Left renal cortex interstitium (tissue), 4 donors: Measurements from ENCODE around the gene KRTAP10-11. TPM values are rescaled to one million over a fixed set of nuclear protein-coding genes. Genes with fewer than 3 reads are reported as not detected.
"Not testable (repeated sequence)": the region's sequence is repeated elsewhere in the genome, so short reads cannot be mapped to it uniquely, and the experiment has no call there.

Experiments used
- DNase-seq, 4 donors: peaks; one replicate each; pipeline ENCODE4 v3.0.0-alpha.2; 2013; ENCODE audit warnings: low read depth in 4 of 4, low spot score in 2 of 4, missing footprints in 1 of 4
- polyA plus RNA-seq, 4 donors: library from polyadenylated mRNA; unstranded; fragments of 120-200 nt; gene quantifications; one replicate each; pipeline ENCODE4 v1.2.1, GENCODE V29; 2013; ENCODE audit not compliant: insufficient read length in 4 of 4

Gene KRTAP10-11
- polyA plus RNA-seq, 4 donors: not detected

- no peak for DNase-seq
These were observed 12.8 kb downstream of the KRTAP10-11 start for GRCh38 chr21:44658913-44659595.

GRCh38 chr21:44661567-44661966 lies 15.4 kb downstream of the KRTAP10-11 start:
- not testable (repeated sequence) for DNase-seq

GRCh38 chr21:44664691-44665090 lies 18.5 kb downstream of the KRTAP10-11 start:
- DNase-seq: no peak

GRCh38 chr21:44666401-44667320 lies 20.4 kb downstream of the KRTAP10-11 start, which contains the start of gene KRTAP12-2:
Gene KRTAP12-2, minus strand, starts transcription at chr21:44666927. Its CDS starts 41 bp downstream, at chr21:44666886.
- DNase-seq: no peak

GRCh38 chr21:44667612-44668011 lies 21.4 kb downstream of the KRTAP10-11 start:
- DNase-seq: no peak

- no peak for DNase-seq
These were observed 24.6 kb downstream of the KRTAP10-11 start for GRCh38 chr21:44670642-44671432.

- DNase-seq: no peak
These were observed 25.7 kb downstream of the KRTAP10-11 start for GRCh38 chr21:44671911-44672310.

- DNase-seq: no peak
These were observed 31.7 kb downstream of the KRTAP10-11 start for GRCh38 chr21:44677881-44678280.

- DNase-seq: no peak
These were observed 34.9 kb downstream of the KRTAP10-11 start for GRCh38 chr21:44681152-44681551.

- no peak for DNase-seq
These were observed 35.8 kb downstream of the KRTAP10-11 start, which contains the start of gene KRTAP12-1 for GRCh38 chr21:44681861-44682579. Gene KRTAP12-1, minus strand, starts transcription at chr21:44682163. Its CDS starts 40 bp downstream, at chr21:44682123.

GRCh38 chr21:44682580-44683151 lies 36.5 kb downstream of the KRTAP10-11 start:
- no peak for DNase-seq

- DNase-seq: no peak
These were observed 37.9 kb downstream of the KRTAP10-11 start for GRCh38 chr21:44684077-44684476.

- no peak for DNase-seq
These were observed 38.3 kb downstream of the KRTAP10-11 start for GRCh38 chr21:44684483-44684882.

- DNase-seq: not testable (repeated sequence)
These were observed 38.8 kb downstream of the KRTAP10-11 start for GRCh38 chr21:44685050-44685449.

GRCh38 chr21:44686000-44686781 lies 40.0 kb downstream of the KRTAP10-11 start:
- DNase-seq: no peak

GRCh38 chr21:44686843-44687561 lies 40.8 kb downstream of the KRTAP10-11 start:
- DNase-seq: no peak

GRCh38 chr21:44687671-44688070 lies 41.5 kb downstream of the KRTAP10-11 start:
- DNase-seq: no peak

GRCh38 chr21:44689740-44690139 lies 43.5 kb downstream of the KRTAP10-11 start:
- not testable (repeated sequence) for DNase-seq
